ENCODE results near the gene GRM4.

Gene GRM4

GRCh38 chr6:34036357-34037069 lies 109.4 kb downstream of the GRM4 start:
- no peak for DNase-seq

- no peak for DNase-seq
Observed at GRCh38 chr6:34035704-34036356, 110.1 kb downstream of the GRM4 start.

GRCh38 chr6:34035161-34035560 lies 110.7 kb downstream of the GRM4 start:
- no peak for DNase-seq

- DNase-seq = no peak
Observed at GRCh38 chr6:34032856-34033255, 113.0 kb downstream of the GRM4 start.

DNA sequence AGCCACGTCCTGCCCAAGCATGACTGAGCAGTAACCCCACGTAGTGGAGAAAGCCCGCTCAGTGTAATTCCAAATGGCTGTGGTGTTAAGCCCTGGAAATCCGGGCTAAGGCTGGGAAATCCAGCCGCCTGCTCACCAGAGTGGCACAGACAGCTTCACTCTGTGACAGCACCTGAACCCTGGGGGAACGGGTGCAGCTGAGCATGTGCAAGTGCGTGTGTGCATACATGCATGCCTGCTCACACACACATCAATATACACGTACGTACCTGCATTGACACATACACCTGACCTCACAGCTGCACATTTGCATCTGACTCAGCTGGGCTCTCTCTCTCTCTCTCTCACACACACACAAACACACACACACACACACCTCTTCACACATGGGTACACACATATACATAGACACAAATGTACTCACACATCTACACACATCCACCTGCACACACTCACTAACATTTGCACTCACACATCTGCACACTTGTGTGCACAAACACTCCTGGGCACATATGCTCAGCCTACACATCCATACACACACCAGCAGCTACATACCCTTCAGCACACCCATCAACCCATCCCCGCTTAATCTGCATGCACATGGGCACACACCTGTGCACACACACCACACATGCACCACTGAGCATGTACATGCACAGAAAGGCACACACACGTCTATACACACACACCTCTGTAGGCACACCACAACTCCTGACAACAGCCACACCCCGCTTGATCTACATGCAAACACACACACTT lies 114.1 kb downstream of the GRM4 start:
- DNase-seq = no peak

DNA sequence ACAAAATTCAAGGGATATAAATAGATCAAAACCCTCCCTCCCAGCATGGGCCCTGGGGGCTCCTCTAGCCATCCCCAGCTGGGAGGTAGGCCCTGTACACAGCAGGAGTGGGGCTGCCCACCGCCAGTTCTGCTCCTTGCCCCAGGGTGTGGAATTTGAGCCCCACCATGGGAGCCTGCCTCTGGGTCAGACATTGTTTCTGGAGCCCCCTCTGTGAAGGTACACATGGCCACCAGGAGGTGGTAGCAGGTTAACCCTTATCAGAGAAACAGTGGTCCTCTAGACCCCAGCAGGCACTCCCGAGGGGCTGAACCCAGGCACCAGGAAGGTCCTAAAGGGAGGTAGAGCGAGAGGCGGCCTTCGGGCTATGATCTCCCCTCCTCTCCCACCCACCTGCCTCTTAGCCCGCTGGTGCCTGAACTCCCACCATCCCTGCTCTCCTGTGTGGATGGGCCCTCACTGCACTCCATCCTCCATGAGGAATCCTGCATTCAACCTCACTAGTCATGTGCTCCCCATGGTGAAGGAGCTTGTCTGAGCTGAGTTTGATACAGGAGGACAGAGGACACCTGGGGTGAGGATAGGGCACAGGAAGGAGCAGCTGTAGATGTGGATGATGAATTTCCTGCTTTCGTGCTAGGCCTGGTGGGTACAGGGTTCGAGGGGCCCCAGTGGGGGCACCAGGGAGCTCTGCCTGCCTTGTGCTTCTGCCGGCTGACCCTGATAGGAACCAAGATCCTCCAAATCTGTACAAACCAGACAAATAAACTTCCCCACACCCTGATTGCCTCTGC lies 114.9 kb downstream of the GRM4 start:
- no peak for DNase-seq

DNA sequence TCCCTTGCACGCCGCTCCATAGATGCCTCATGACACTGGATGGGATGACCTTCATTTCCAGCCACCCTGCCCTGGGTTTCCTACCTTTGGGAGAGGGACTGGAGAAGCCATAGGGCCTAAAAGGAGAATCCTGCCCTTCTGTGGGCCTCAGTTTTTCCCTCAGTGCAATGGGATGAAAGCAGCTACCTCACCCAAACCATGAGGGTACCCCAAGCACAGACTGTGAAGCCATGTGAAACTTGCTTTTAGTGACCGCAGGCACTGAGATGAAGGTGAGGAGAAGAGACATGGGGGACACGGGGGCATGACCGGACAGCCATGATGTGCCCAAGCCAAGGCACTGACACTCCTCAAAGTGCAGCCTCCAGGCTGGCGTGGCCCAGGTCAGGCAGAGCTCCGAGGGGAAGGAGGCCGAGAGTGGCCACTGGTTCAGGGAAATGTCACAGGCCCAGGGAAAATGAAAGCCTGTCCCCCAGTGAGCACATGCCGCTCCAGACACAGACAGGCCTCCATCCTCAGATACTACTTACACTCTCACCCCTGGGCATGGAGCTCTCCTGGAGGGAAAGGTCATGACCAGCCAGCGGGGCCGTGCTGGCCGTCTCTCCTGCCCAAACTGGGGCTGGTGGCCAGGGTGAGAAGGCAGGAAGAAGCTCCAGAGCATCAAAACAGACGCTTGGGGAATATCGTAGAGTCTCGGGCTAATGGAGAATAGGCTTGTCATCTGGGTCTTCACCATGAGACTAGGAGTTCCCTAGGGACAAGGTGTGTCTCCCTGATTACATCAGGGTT lies 116.2 kb downstream of the GRM4 start:
- no peak for DNase-seq

DNA sequence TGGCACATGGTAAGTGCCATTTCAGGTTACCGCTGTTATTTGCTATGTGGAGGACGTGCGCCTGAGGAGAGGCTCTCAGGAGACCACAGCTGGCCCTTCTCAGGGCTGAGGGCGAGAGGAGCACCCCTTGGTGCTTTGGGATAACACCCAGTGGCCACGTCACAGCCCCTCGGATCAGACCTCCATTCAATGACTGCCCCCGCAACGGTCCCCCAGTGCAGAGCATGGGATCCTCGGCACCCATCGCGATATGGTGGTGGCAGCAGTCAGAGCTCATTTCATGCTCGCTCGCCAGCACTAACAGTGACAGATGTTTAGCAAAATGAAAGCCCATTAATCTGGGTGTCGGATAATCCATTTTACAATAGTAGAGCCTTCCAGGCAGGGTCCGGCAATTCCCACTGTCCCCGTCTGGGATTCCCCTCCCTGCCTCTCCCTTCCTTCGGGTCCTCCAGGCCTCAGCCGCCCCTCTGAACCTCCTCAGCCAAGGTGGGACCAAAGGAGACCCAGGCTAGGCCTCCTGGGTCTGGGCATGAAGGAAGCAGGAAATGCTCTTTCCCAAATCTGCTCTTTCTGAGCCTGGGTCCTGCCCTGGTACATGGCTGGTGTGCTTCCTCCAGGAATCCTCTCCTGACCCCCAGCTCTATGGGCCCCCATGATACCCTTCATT lies 117.1 kb downstream of the GRM4 start:
- DNase-seq = no peak

- DNase-seq = no peak
Observed at GRCh38 chr6:34027939-34028441, 117.9 kb downstream of the GRM4 start.

DNA sequence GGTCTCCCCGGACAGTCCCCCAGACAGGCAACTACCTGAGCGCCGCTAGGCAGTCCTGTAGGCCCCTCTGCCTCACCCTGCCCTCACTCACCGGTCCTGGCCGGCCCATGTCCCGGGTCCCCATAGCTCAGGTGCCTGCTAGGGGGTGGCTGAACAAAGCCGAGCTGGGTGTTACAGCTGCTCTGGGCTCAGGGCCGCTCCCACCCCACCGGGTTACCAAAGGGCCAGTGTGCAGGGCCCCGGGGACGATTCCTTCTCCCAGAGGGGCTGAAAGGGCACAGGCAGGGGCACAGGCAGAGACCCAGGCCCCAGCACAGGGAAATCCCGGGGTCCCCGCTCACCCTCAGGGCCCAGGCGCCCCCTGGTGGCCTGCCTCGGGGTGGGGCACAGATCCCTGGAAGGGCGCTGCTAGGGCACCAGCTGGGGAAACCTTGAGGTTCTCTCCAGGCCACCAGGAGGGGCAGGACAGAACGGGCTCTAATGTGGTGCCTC lies 118.4 kb downstream of the GRM4 start:
- DNase-seq = peak; percentile 65

- no peak for DNase-seq
Observed at GRCh38 chr6:34025861-34026260, 120.0 kb downstream of the GRM4 start.

DNA sequence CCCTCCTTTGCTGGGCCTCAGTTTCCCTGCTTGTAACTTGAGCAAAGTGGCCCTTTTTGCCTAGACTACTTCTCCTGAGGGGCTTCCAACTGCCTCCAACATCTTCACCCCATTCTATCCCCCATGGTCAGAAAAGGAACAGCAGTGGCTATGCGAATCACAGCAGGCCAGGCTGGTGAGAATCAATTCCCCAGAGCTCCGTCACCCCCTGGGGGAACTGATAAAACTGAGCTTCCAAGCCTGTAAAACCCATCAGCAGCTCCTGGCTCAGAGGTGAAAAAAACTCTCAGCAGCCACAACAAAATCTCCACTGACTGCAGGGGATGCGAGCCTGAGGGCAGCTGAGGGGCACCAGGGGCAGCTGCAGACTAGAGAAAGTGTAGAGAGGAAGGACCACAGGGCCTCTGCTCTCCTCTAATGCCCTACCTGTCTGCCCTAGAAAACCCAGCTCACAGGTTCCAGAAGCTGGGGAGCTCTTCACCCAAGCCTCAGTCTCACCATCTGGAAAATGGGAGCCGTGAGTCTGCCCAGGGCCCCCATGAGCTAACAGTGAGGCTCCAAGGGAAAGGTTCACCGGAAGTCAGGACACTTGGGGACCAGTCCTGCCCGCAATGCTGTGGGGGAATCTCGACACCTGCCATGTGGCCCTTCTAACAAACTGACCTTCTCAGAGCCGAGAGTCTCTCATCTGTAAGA lies 120.6 kb downstream of the GRM4 start:
- no peak for DNase-seq

DNA sequence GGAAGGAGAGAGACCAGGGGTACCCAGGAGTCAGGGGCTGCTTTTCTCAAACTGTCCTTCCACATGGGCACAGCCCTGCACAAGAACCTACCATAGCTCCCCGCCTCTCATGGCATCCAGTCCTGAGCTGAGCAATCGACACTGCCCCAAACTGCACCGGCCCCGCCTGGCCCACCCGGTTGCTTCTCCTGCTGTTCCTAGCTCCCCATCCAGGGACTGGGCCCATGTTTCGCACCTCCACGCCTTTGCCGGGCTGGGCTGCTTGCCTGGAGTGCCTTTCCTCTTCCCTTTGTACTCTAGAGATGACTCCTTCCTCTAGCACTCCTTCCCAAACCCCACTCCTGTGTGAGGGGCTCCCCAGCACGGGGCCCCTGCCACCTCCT lies 123.0 kb downstream of the GRM4 start:
- no peak for DNase-seq

DNA sequence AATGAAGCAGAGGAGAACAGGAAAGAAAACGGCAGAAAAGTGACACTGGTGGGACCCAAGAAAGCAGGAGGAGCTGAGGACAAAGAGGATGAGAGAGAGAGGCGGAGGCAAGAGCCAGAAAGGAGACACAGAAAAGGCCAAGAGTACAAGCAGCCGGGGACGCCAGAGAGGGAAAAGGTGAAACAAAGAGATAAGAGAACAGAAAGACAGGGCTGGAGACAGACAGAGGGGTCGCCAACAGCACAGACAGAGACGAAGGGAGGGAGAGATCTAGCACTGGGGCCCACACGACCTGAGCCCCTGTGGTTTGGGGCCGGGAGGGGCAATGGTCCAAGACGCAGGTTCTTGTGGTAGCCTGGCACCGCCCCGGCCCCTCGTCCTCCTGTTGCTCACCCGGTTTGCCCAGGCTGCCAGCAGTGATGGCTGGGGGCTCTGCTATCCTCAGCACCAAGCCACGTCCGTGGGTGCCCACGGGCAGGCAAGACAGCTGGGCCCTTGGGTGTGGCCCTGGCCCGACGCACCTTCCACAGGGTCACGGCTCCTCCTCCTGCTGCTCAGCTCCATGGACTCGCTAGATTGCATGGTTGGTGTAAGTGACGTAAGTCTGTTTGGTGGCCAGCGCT lies 123.5 kb downstream of the GRM4 start:
- DNase-seq = no peak

DNA sequence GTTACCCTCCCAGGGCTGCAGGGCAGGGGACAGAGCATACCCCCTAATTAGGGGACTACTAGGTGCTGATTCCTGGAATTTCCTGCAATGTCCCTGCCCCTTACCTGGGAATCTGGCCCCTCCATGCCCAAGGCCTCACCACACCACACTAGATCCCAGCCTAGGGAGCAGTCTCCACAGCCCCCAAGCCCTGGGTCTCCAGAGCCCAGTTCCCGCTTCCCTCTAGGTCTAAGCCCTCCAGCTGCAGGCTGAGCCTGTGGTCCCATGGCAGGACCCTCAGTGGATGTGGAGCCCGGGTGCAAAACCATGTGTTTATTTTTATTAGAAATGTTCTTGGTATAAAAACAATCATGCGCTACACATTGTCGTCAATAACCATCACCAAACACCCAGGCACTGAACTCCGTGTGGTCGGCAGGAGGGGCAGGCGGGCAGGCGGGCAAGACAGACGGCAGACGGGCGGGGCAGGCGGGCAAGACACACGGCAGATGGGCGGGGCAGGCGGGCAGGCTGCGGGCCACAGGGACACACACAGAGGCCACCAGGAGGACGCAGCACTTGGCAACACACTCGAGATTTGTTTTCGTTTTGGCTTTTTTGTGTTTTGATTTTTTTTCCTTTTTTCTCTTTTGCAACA lies 124.2 kb downstream of the GRM4 start:
- no peak for DNase-seq

DNA sequence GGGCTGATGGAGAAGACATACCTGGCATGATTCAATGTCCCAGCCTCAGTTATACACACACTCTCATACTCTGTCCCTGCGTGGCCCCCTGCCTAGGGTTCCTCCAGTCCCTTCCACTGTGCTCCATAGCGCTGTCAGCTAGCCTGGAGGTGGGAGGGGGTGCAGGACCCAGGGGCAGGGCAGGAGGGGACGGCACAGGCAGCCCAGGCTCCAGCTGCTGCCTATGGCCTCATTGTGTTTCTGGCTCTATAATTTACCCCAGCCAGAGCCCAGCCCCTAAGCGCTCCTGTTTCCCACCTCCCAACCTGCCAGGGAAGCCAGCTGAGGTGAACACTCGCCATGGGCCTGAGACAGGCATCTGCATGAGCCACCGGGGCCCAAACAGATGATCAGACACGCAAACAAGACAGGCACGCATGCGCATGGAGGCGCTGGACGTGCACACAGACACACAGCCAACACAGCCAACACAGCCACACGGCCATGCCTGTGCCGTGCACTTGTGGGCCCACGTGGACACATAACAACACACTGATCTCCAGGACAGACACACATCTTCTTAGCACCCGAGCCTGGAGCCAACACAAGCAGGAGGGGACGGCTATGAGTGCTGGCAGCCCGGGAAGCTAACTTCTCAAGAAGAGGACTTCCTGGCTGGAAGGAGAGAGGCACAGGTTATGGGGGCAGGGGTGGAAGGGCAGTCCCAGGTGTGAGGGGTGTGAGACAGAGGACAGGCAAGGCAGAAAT lies 124.9 kb downstream of the GRM4 start:
- DNase-seq = no peak

- no peak for DNase-seq
Observed at GRCh38 chr6:34020278-34020677, 125.6 kb downstream of the GRM4 start.

DNA sequence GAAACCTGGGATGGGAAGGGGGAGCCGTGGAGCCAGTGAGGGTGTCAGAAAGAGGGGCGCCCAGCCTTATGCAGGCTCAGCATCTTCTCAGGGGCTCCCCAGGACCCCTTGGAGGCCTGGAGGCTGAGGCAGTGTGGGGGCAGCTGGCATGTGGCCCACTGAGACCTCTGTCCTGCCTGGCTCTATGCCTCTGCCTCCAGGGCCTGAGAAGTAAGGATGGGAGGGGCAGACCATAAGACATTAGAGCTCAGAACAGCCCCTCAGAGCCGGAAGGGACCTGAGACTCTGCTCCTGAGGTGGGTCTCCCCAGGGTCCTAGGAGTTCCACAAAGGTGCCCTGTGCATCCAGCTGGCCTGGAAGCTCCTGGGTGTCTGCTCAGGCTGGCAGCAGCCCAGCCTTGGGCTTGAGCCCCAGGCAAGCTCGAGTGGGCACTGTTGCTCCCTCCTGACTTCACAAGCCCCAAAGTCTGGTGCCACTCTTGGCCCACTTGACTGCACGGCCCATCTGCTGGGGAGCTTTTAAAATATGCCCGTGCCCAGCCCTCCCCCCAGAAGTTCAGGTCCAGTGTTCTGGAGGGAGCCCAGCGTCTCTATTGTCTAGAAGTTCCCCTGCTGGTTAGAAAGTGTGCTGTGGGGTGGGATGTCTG lies 126.8 kb downstream of the GRM4 start:
- no peak for DNase-seq

- no peak for DNase-seq
Observed at GRCh38 chr6:34018026-34018425, 127.9 kb downstream of the GRM4 start.
